Testis (tissue), 2 donors: ENCODE results near the gene DIDO1.

Experiments
- POLR2A ChIP-seq: fragments of 450-650 bp; IDR thresholded peaks from one replicate; pipeline ENCODE4 v1.6.1; 2017; ENCODE audit warnings: antibody characterized with exemption, mild to moderate bottlenecking, moderate library complexity
- TF ChIP-seq, protein P1 (sequence below), 3 experiments: fragments of 450-650 bp in 2 of 3; fragments of 200-600 bp in 1 of 3; sonication (generic) in 1 of 3; IDR thresholded peaks; one replicate each; pipeline ENCODE4 v1.5.1; 2016 to 2019; ENCODE audit warnings: antibody characterized with exemption in 3 of 3, mild to moderate bottlenecking in 2 of 3, moderate library complexity in 1 of 3

- TF ChIP-seq, protein P1, sequence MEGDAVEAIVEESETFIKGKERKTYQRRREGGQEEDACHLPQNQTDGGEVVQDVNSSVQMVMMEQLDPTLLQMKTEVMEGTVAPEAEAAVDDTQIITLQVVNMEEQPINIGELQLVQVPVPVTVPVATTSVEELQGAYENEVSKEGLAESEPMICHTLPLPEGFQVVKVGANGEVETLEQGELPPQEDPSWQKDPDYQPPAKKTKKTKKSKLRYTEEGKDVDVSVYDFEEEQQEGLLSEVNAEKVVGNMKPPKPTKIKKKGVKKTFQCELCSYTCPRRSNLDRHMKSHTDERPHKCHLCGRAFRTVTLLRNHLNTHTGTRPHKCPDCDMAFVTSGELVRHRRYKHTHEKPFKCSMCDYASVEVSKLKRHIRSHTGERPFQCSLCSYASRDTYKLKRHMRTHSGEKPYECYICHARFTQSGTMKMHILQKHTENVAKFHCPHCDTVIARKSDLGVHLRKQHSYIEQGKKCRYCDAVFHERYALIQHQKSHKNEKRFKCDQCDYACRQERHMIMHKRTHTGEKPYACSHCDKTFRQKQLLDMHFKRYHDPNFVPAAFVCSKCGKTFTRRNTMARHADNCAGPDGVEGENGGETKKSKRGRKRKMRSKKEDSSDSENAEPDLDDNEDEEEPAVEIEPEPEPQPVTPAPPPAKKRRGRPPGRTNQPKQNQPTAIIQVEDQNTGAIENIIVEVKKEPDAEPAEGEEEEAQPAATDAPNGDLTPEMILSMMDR (IDR thresholded peaks at IDR 0.05) = no peak
- no peak for TF ChIP-seq POLR2A
Observed at GRCh38 chr20:62910777-62911497, 15.4 kb downstream of the DIDO1 start.
